LNCaP clone FGC (cell line): ENCODE results near the gene CMTR1.
A peak's percentile ranks its signal among the peaks of the same experiment; 100 is the strongest.

Source experiments
- DNase-seq: peaks from one replicate; pipeline ENCODE4 v3.0.0-alpha.2; 2011; ENCODE audit warnings: low read depth
- H3K4me3 ChIP-seq: 2 replicates; pipeline ENCODE4 v1.5.1; 2011; ENCODE audit warnings: mild to moderate bottlenecking, low read depth, low read length, control low read depth
- CTCF ChIP-seq: IDR thresholded peaks from 2 replicates; pipeline ENCODE4 v1.5.1; 2012; ENCODE audit warnings: mild to moderate bottlenecking; ENCODE audit not compliant: control insufficient read depth, insufficient read depth; ENCODE audit errors: extremely low read depth

Gene CMTR1

GRCh38 chr6:37513155-37513554 is 80.1 kb downstream of the CMTR1 start:
- DNase-seq: no peak
- no peak overlapping the region for H3K4me3 ChIP-seq
- TF ChIP-seq CTCF: no peak

GRCh38 chr6:37513576-37513975 is 80.6 kb downstream of the CMTR1 start:
- no peak for TF ChIP-seq CTCF
- no peak for DNase-seq
- H3K4me3 ChIP-seq: no peak overlapping the region

- no peak for DNase-seq
- no peak for TF ChIP-seq CTCF
- no peak overlapping the region for H3K4me3 ChIP-seq
Measured at GRCh38 chr6:37514321-37514771, 81.3 kb downstream of the CMTR1 start.

GRCh38 chr6:37514837-37515236 is 81.8 kb downstream of the CMTR1 start:
- TF ChIP-seq CTCF: no peak
- DNase-seq: no peak
- no peak overlapping the region for H3K4me3 ChIP-seq

GRCh38 chr6:37515712-37516075 is 82.7 kb downstream of the CMTR1 start:
- no peak for TF ChIP-seq CTCF
- no peak overlapping the region for H3K4me3 ChIP-seq
- DNase-seq: no peak

- no peak overlapping the region for H3K4me3 ChIP-seq
- no peak for TF ChIP-seq CTCF
- peak; percentile 78 for DNase-seq
Measured at GRCh38 chr6:37516076-37516919, 83.3 kb downstream of the CMTR1 start.
